Ishikawa (cell line): ENCODE results near the gene HMCN1.

ENCODE experiments used
- CEBPB ChIP-seq: IDR thresholded peaks from 2 replicates; pipeline ENCODE4 v1.6.1; 2012
- CREB1 ChIP-seq: IDR thresholded peaks from 2 replicates; pipeline ENCODE4 v1.6.1; 2012; ENCODE audit warnings: low read depth
- EGR1 ChIP-seq: IDR thresholded peaks from 2 replicates; pipeline ENCODE4 v1.6.1; 2012
- EP300 ChIP-seq: IDR thresholded peaks from 2 replicates; pipeline ENCODE4 v1.6.1; 2012; ENCODE audit warnings: borderline replicate concordance
- FOXM1 ChIP-seq: IDR thresholded peaks from 2 replicates; pipeline ENCODE4 v1.6.1; 2012; ENCODE audit warnings: low read depth, borderline replicate concordance
- NFIC ChIP-seq: IDR thresholded peaks from 2 replicates; pipeline ENCODE4 v1.6.1; 2012
- RAD21 ChIP-seq: IDR thresholded peaks from 2 replicates; pipeline ENCODE4 v1.6.1; 2012; ENCODE audit warnings: low read depth
- TAF1 ChIP-seq: IDR thresholded peaks from 2 replicates; pipeline ENCODE4 v1.6.1; 2012; ENCODE audit warnings: low read depth, mild to moderate bottlenecking
- TCF12 ChIP-seq: IDR thresholded peaks from 2 replicates; pipeline ENCODE4 v1.6.1; 2012; ENCODE audit warnings: low read depth
- TEAD4 ChIP-seq: IDR thresholded peaks from 2 replicates; pipeline ENCODE4 v1.6.1; 2012
- YY1 ChIP-seq: IDR thresholded peaks from 2 replicates; pipeline ENCODE4 v1.6.1; 2012; ENCODE audit warnings: low read depth
- ZBTB7A ChIP-seq: IDR thresholded peaks from 2 replicates; pipeline ENCODE4 v1.6.1; 2012; ENCODE audit warnings: low read depth
- TF ChIP-seq, protein P1 (sequence below): IDR thresholded peaks from 2 replicates; pipeline ENCODE4 v1.6.1; 2012; ENCODE audit warnings: low read depth, mild to moderate bottlenecking
- TF ChIP-seq, protein P2 (sequence below): IDR thresholded peaks from 2 replicates; pipeline ENCODE4 v1.6.1; 2012
- TF ChIP-seq, protein P3 (sequence below): IDR thresholded peaks from 2 replicates; pipeline ENCODE4 v1.6.1; 2012

Gene HMCN1

DNA sequence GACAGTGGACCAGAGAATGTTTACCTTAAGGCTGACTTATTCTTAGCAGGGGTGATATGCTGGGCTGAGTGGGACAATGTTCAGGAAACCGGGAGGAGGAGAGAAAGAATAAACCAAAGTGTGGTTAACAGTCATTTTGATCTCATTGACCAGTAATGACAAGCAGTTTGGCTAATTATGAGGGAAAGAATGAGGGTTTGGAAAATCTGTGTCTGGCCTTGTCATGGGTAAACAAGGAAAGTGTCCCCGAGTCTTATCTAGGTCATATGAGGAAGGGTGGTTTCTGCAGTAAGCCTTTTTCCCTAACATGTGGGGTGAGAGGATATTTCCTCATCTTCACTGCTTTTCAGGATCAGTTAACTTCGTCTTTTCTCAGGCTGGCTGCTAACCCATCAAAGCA, 485.9 kb downstream of the HMCN1 start:
- TF ChIP-seq CEBPB (no peak), EGR1 (no peak), TCF12 (no peak), NFIC (no peak), FOXM1 (no peak), EP300 (no peak), CREB1 (no peak), RAD21 (no peak), ZBTB7A (no peak), TEAD4 (no peak), YY1 (no peak), TAF1 (no peak)
- TF ChIP-seq, protein P1, sequence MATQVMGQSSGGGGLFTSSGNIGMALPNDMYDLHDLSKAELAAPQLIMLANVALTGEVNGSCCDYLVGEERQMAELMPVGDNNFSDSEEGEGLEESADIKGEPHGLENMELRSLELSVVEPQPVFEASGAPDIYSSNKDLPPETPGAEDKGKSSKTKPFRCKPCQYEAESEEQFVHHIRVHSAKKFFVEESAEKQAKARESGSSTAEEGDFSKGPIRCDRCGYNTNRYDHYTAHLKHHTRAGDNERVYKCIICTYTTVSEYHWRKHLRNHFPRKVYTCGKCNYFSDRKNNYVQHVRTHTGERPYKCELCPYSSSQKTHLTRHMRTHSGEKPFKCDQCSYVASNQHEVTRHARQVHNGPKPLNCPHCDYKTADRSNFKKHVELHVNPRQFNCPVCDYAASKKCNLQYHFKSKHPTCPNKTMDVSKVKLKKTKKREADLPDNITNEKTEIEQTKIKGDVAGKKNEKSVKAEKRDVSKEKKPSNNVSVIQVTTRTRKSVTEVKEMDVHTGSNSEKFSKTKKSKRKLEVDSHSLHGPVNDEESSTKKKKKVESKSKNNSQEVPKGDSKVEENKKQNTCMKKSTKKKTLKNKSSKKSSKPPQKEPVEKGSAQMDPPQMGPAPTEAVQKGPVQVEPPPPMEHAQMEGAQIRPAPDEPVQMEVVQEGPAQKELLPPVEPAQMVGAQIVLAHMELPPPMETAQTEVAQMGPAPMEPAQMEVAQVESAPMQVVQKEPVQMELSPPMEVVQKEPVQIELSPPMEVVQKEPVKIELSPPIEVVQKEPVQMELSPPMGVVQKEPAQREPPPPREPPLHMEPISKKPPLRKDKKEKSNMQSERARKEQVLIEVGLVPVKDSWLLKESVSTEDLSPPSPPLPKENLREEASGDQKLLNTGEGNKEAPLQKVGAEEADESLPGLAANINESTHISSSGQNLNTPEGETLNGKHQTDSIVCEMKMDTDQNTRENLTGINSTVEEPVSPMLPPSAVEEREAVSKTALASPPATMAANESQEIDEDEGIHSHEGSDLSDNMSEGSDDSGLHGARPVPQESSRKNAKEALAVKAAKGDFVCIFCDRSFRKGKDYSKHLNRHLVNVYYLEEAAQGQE: no peak
- TF ChIP-seq, protein P2, sequence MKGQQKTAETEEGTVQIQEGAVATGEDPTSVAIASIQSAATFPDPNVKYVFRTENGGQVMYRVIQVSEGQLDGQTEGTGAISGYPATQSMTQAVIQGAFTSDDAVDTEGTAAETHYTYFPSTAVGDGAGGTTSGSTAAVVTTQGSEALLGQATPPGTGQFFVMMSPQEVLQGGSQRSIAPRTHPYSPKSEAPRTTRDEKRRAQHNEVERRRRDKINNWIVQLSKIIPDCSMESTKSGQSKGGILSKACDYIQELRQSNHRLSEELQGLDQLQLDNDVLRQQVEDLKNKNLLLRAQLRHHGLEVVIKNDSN: no peak
- TF ChIP-seq, protein P3, sequence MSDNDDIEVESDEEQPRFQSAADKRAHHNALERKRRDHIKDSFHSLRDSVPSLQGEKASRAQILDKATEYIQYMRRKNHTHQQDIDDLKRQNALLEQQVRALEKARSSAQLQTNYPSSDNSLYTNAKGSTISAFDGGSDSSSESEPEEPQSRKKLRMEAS: no peak

DNA sequence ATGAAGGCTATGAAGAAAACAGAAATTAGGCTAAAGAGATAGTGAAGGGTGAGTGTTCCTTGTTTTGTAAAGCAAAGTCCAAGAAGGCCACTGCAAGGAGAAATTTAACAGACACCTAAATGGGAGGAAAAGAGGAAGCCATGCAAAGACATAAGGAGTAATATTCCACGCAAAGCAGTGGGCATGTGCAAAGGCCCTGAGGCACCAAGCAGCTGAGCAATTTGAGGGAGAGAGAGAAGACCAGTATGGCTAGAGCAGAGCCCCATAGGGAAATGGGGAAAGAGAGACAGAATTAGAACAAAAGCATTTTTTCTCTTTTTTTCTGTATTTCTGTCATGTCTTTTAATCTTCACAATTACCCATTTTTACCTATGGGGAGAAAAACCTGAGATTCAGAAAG, 486.7 kb downstream of the HMCN1 start:
- TF ChIP-seq TAF1 (no peak), FOXM1 (no peak), RAD21 (no peak), CREB1 (no peak), ZBTB7A (no peak)
- TF ChIP-seq, protein P1: no peak

DNA sequence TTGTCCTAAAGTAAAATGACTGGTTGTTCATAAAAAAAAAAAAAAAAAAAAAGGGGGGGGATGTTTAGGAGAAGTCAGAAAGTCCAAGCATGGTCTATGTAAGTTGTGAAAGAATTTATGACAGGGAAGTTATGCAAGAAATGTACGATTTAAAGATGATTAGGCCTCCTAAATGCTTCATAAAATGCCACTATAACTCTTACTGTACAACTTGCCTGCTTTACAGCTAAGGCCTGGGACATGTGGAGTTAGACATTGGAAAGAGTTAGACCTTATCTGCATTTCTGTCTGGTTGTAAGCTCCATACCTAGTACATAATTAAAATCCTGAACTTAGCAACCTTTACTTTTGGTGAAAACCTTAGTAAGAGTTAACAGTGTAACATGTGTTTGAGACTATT, 490.9 kb downstream of the HMCN1 start:
- TF ChIP-seq, protein P3: no peak
- TF ChIP-seq, protein P2: no peak
- TF ChIP-seq ZBTB7A (no peak), NFIC (no peak), FOXM1 (no peak), EGR1 (no peak), RAD21 (no peak), CEBPB (no peak), TEAD4 (no peak), TAF1 (no peak), TCF12 (no peak), CREB1 (no peak), EP300 (no peak)

DNA sequence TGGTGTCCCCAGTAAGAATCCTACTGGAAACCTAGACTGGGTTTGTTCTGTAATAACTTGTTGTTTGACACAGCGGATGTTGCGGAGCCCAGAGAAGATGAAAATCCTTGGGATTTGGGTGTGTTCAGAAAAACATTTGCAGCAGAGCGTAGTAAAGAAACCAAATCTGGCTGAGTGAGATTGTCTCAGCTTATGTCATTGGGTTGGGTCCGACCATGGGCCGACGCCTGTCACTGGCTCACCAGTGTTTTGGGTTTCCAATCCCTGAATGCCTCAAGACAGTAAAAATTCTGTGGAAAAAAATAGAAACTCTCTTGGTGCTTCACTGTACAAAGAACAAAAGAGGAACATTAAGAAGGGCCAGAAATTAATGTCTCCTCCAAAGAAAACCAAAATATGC, 494.6 kb downstream of the HMCN1 start:
- TF ChIP-seq ZBTB7A (no peak), TAF1 (no peak), YY1 (no peak), EP300 (no peak), FOXM1 (no peak), NFIC (no peak), CREB1 (no peak), TEAD4 (no peak), CEBPB (no peak)
- TF ChIP-seq, protein P1: no peak
- TF ChIP-seq, protein P3: no peak
